Astrocyte (in vitro differentiated cells and primary cell): ENCODE results near the gene C1GALT1. TPM values are rescaled to one million over a fixed set of nuclear protein-coding genes. Genes with fewer than 3 reads are reported as not detected.

Experiments used
- DNase-seq: peaks from one replicate; pipeline ENCODE4 v3.0.0-alpha.2; 2010; ENCODE audit warnings: low read depth
- FAIRE-seq: peaks from 2 replicates; lab custom pipeline; 2011; peaks lifted over from hg19 to GRCh38; lab: Jason Lieb, UNC
- H2AFZ ChIP-seq: 2 replicates; pipeline ENCODE4 v1.6.0; 2012; ENCODE audit warnings: low read depth, low read length, inconsistent platforms
- H3K27ac ChIP-seq: 2 replicates; pipeline ENCODE4 v1.5.1; 2011; ENCODE audit warnings: low read depth, low read length, inconsistent platforms
- H3K27me3 ChIP-seq: 2 replicates; pipeline ENCODE4 v1.6.0; 2011; ENCODE audit warnings: low read length, inconsistent platforms; ENCODE audit not compliant: insufficient read depth
- H3K36me3 ChIP-seq: 2 replicates; pipeline ENCODE4 v1.5.1; 2011; ENCODE audit warnings: low read length, inconsistent platforms; ENCODE audit not compliant: insufficient read depth
- H3K4me1 ChIP-seq: 2 replicates; pipeline ENCODE4 v1.5.1; 2011; ENCODE audit warnings: low read length, inconsistent platforms; ENCODE audit not compliant: insufficient read depth
- H3K4me2 ChIP-seq: 2 replicates; pipeline ENCODE4 v1.6.0; 2012; ENCODE audit warnings: low read length, inconsistent platforms
- H3K4me3 ChIP-seq: 2 replicates; pipeline ENCODE4 v1.5.1; 2011; ENCODE audit warnings: low read depth, mild to moderate bottlenecking, low read length, inconsistent platforms; ENCODE audit not compliant: insufficient read depth
- H3K79me2 ChIP-seq: 2 replicates; pipeline ENCODE4 v1.6.0; 2012; ENCODE audit warnings: mild to moderate bottlenecking, low read length, inconsistent platforms; ENCODE audit not compliant: insufficient read depth
- H3K9ac ChIP-seq: 2 replicates; pipeline ENCODE4 v1.6.0; 2012; ENCODE audit warnings: mild to moderate bottlenecking, low read length, inconsistent platforms
- H3K9me3 ChIP-seq: 2 replicates; pipeline ENCODE4 v1.5.1; 2012; ENCODE audit warnings: low read depth, mild to moderate bottlenecking, low read length, inconsistent platforms; ENCODE audit not compliant: insufficient read depth
- H4K20me1 ChIP-seq: 2 replicates; pipeline ENCODE4 v1.6.0; 2012; ENCODE audit warnings: low read length, inconsistent platforms; ENCODE audit not compliant: insufficient read depth
- H3K27ac Mint-ChIP-seq: one replicate; pipeline ENCODE4 v1.8.0; 2021; ENCODE audit warnings: mild to moderate bottlenecking, mixed read lengths; ENCODE audit not compliant: unreplicated experiment
- H3K27me3 Mint-ChIP-seq: one replicate; pipeline ENCODE4 v1.8.0; 2021; ENCODE audit warnings: low read depth, mixed read lengths; ENCODE audit not compliant: unreplicated experiment
- H3K36me3 Mint-ChIP-seq: one replicate; pipeline ENCODE4 v1.8.0; 2021; ENCODE audit warnings: low read depth, mixed read lengths; ENCODE audit not compliant: unreplicated experiment
- H3K4me1 Mint-ChIP-seq: one replicate; pipeline ENCODE4 v1.8.0; 2021; ENCODE audit warnings: low read depth, mixed read lengths; ENCODE audit not compliant: unreplicated experiment
- H3K4me3 Mint-ChIP-seq: one replicate; pipeline ENCODE4 v1.8.0; 2021; ENCODE audit warnings: mild to moderate bottlenecking, moderate library complexity, mixed read lengths; ENCODE audit not compliant: unreplicated experiment
- H3K9me3 Mint-ChIP-seq: one replicate; pipeline ENCODE4 v1.8.0; 2021; ENCODE audit warnings: mild to moderate bottlenecking, mixed read lengths; ENCODE audit not compliant: unreplicated experiment
- EZH2 ChIP-seq: IDR thresholded peaks from 2 replicates; pipeline ENCODE4 v1.6.1; 2012; ENCODE audit warnings: mild to moderate bottlenecking, low read length, inconsistent platforms; ENCODE audit not compliant: insufficient read depth
- total RNA-seq: library from RNA; stranded (reverse); gene quantifications from 2 replicates; pipeline ENCODE4 v1.2.1, GENCODE V29; 2021
- TF ChIP-seq, protein P1 (sequence below): IDR thresholded peaks from 2 replicates; pipeline ENCODE4 v1.5.1; 2011; ENCODE audit warnings: low read depth, mild to moderate bottlenecking, inconsistent platforms, low read length, moderate library complexity; ENCODE audit not compliant: insufficient read depth

Gene C1GALT1
- total RNA-seq, 1 donor from 2014 or later = 40.0 TPM

DNA sequence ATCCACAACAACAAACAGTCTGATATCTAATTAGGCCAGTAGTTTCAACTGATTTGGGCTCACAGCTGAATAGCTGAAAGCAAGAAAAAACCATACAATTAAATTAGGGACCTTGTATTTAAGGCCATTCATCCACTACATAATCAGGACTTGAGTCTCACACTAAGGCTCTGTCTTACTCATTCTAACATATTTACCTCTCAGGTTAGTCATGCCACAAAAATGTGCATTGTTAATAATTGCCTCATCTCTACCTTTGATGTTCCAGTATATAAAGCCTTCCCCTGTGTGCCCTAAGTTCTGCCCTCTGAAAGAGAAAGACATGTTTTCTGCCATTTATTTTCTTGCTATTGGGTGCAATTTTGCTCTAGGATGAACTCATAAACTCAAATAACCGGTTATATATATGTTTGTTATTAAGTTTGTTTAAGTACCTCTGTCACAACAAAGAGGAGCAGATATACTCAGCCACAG is 5.3 kb upstream of the C1GALT1 start:
- Histone ChIP-seq H3K9me3 (no peaks in the 10 kb centered on the region), H3K36me3 (no peaks in the 10 kb centered on the region), H3K4me2 (peak overlapping the region; percentile 81), H3K4me1 (peaks cover 24% of the 10 kb centered on the region), H4K20me1 (no peaks in the 10 kb centered on the region), H3K4me3 (peak overlapping the region; percentile 41), H3K9ac (peak overlapping the region; percentile 81), H2AFZ (no peak overlapping the region), H3K27me3 (no peaks in the 10 kb centered on the region), H3K79me2 (no peaks in the 10 kb centered on the region), H3K27ac (peak overlapping the region; percentile 98)
- Mint-ChIP-seq H3K9me3 (peaks cover 5% of the 10 kb centered on the region), H3K27me3 (no peaks in the 10 kb centered on the region), H3K36me3 (no peaks in the 10 kb centered on the region), H3K4me1 (peaks cover 24% of the 10 kb centered on the region), H3K27ac (peak overlapping the region; percentile 88), H3K4me3 (peak overlapping the region; percentile 22)
- FAIRE-seq (peak; percentile 87), DNase-seq (peak; percentile 90)
- TF ChIP-seq, protein P1, sequence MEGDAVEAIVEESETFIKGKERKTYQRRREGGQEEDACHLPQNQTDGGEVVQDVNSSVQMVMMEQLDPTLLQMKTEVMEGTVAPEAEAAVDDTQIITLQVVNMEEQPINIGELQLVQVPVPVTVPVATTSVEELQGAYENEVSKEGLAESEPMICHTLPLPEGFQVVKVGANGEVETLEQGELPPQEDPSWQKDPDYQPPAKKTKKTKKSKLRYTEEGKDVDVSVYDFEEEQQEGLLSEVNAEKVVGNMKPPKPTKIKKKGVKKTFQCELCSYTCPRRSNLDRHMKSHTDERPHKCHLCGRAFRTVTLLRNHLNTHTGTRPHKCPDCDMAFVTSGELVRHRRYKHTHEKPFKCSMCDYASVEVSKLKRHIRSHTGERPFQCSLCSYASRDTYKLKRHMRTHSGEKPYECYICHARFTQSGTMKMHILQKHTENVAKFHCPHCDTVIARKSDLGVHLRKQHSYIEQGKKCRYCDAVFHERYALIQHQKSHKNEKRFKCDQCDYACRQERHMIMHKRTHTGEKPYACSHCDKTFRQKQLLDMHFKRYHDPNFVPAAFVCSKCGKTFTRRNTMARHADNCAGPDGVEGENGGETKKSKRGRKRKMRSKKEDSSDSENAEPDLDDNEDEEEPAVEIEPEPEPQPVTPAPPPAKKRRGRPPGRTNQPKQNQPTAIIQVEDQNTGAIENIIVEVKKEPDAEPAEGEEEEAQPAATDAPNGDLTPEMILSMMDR = no peak
- no peak for TF ChIP-seq EZH2

DNA sequence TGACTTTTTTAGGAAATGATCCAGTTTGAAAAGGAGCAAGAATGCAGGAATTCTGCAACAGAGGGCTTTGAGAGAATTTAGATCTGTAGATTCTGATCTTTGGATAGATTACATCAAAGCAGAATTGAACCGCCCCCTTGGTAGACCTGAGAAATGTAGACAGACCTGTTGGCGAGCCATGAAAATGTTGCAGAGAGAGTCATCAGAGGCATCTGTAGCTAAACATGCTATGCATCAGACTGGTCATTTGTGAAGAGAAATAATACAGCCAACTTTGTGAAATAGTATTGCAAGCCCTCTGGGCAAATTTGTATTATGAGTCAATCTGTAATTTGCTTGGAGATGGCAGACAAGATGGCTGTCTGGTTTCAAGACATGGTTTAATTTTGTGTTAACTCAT is 4.3 kb upstream of the C1GALT1 start:
- H3K9ac ChIP-seq = no peak overlapping the region
- H3K27me3 Mint-ChIP-seq = no peaks in the 10 kb centered on the region
- no peaks in the 10 kb centered on the region for H4K20me1 ChIP-seq
- H3K36me3 Mint-ChIP-seq = no peaks in the 10 kb centered on the region
- H3K27ac ChIP-seq = peak overlapping the region; percentile 98
- H3K4me1 ChIP-seq = peaks cover 24% of the 10 kb centered on the region
- H3K9me3 Mint-ChIP-seq = peaks cover 5% of the 10 kb centered on the region
- H2AFZ ChIP-seq = no peak overlapping the region
- peak overlapping the region; percentile 58 for H3K27ac Mint-ChIP-seq
- peaks cover 24% of the 10 kb centered on the region for H3K4me1 Mint-ChIP-seq
- no peaks in the 10 kb centered on the region for H3K36me3 ChIP-seq
- H3K79me2 ChIP-seq = peaks cover 6% of the 10 kb centered on the region
- no peak for FAIRE-seq
- no peaks in the 10 kb centered on the region for H3K9me3 ChIP-seq
- TF ChIP-seq, protein P1 = no peak
- TF ChIP-seq EZH2 = no peak
- DNase-seq = no peak
- no peak overlapping the region for H3K4me3 Mint-ChIP-seq
- no peak overlapping the region for H3K4me2 ChIP-seq
- H3K27me3 ChIP-seq = no peaks in the 10 kb centered on the region
- H3K4me3 ChIP-seq = no peak overlapping the region

DNA sequence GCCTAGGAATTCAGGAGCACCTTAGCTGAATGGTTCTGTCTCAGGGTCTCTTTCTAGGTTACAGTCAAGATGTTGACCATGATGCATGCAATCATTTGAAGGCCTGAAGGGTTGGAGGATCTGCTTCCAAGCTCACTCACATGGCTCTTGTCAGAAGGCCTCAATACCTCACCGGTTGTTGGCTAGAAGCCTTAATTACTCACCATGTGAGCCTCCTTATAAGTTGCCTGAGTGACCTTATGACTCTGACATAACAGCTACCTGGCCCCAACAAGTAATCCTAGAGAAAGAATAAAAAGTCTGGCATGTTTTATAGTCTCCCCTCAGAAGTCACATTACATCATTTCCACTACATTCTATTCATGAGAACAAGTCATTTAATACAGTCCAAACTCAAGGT is 3.4 kb upstream of the C1GALT1 start:
- FAIRE-seq = no peak
- Histone ChIP-seq H3K79me2 (peaks cover 14% of the 10 kb centered on the region), H4K20me1 (no peaks in the 10 kb centered on the region), H3K27me3 (no peaks in the 10 kb centered on the region), H3K9me3 (no peaks in the 10 kb centered on the region), H3K36me3 (no peaks in the 10 kb centered on the region), H3K4me1 (peaks cover 24% of the 10 kb centered on the region), H3K4me2 (no peak overlapping the region), H3K27ac (no peak overlapping the region), H3K9ac (no peak overlapping the region), H2AFZ (no peak overlapping the region), H3K4me3 (no peak overlapping the region)
- H3K9me3 Mint-ChIP-seq = peaks cover 5% of the 10 kb centered on the region
- no peaks in the 10 kb centered on the region for H3K27me3 Mint-ChIP-seq
- H3K4me3 Mint-ChIP-seq = no peak overlapping the region
- peaks cover 24% of the 10 kb centered on the region for H3K4me1 Mint-ChIP-seq
- TF ChIP-seq, protein P1 = no peak
- TF ChIP-seq EZH2 = no peak
- DNase-seq = no peak
- no peak overlapping the region for H3K27ac Mint-ChIP-seq
- no peaks in the 10 kb centered on the region for H3K36me3 Mint-ChIP-seq
